Aorta (tissue), 5 donors: ENCODE results near the gene ANO9. TPM values are rescaled to one million over a fixed set of nuclear protein-coding genes. Genes with fewer than 3 reads are reported as not detected.

Source experiments
- ATAC-seq: fragments of 200-7000 bp; cut with Tn5 transposase; one replicate; pipeline ENCODE4 v1.9.1; 2022; ENCODE audit warnings: moderate library complexity; ENCODE audit not compliant: low FRiP score
- DNase-seq, 2 donors: peaks; one replicate each; pipeline ENCODE4 v3.0.0-alpha.2; 2020
- H3K27ac ChIP-seq, 2 donors: one replicate each; pipeline ENCODE4 v1.5.1; 2013; ENCODE audit warnings: low read length in 2 of 2, mild to moderate bottlenecking in 2 of 2, moderate library complexity in 2 of 2, control low read depth in 1 of 2, inconsistent platforms in 1 of 2, low read depth in 1 of 2
- H3K27me3 ChIP-seq, 2 donors: one replicate each; pipeline ENCODE4 v1.6.1; 2013; ENCODE audit warnings: control low read depth in 1 of 2, low read length in 1 of 2, mild to moderate bottlenecking in 1 of 2, moderate library complexity in 1 of 2; ENCODE audit not compliant: insufficient read depth in 2 of 2, control insufficient read depth in 1 of 2
- H3K36me3 ChIP-seq, 2 donors: one replicate each; pipeline ENCODE4 v1.6.1; 2013; ENCODE audit warnings: control low read depth in 1 of 2, low read length in 1 of 2, mild to moderate bottlenecking in 1 of 2; ENCODE audit not compliant: insufficient read depth in 2 of 2, control insufficient read depth in 1 of 2
- H3K4me1 ChIP-seq, 2 donors: one replicate each; pipeline ENCODE4 v1.6.1; 2013; ENCODE audit warnings: low read length in 2 of 2, control low read depth in 1 of 2, mild to moderate bottlenecking in 1 of 2, moderate library complexity in 1 of 2; ENCODE audit not compliant: insufficient read depth in 2 of 2, control insufficient read depth in 1 of 2
- H3K4me3 ChIP-seq, 2 donors: one replicate each; pipeline ENCODE4 v1.5.1; 2013; ENCODE audit warnings: low read length in 2 of 2, control low read depth in 1 of 2, mild to moderate bottlenecking in 1 of 2
- H3K9me3 ChIP-seq: one replicate; pipeline ENCODE4 v1.6.1; 2013; ENCODE audit warnings: mild to moderate bottlenecking, low read length; ENCODE audit not compliant: control insufficient read depth
- WGBS, 2 donors: extraction: QIAGEN DNeasy Blood & Tissue Kit; methylation state at CpG; one replicate each; pipeline ENCODE4 v1.1.7; 2013; 5-methylcytosine and 5-hydroxymethylcytosine counted together
- intact Hi-C, 2 donors: fragments of 100-400 bp; cut with DNase I; formaldehyde crosslinking; loops; one replicate each; pipeline versions ENCODE4 v1.14.2 to v1.15.0; 2022
- polyA plus RNA-seq, 2 donors: library from polyadenylated mRNA; stranded (reverse); fragments of 200-250 nt; gene quantifications; one replicate each; pipeline ENCODE4 v1.2.3, GENCODE V29; 2013
- total RNA-seq, 2 donors: library from RNA; stranded (reverse); fragmentation: NEBNext Ultra II Directional; extraction: Animal tissue kit (Norgen Biotek cat#: 25700); gene quantifications; one replicate each; pipeline ENCODE4 v1.2.1, GENCODE V29; 2021
- donor health status: healthy with polysubstance abuse.
- donor health status: Bipolar disorder and iron deficiency.
- donor health status: DM: no; HTN: no; CAD: no.
- donor health status: DM: no; HTN: no; CAD: no.
- donor health status: DM: yes; HTN: yes; CAD: no.

Gene ANO9
- total and polyA plus RNA-seq, 4 donors, result 0.41 to 8.1 (median 2.0) TPM

DNA sequence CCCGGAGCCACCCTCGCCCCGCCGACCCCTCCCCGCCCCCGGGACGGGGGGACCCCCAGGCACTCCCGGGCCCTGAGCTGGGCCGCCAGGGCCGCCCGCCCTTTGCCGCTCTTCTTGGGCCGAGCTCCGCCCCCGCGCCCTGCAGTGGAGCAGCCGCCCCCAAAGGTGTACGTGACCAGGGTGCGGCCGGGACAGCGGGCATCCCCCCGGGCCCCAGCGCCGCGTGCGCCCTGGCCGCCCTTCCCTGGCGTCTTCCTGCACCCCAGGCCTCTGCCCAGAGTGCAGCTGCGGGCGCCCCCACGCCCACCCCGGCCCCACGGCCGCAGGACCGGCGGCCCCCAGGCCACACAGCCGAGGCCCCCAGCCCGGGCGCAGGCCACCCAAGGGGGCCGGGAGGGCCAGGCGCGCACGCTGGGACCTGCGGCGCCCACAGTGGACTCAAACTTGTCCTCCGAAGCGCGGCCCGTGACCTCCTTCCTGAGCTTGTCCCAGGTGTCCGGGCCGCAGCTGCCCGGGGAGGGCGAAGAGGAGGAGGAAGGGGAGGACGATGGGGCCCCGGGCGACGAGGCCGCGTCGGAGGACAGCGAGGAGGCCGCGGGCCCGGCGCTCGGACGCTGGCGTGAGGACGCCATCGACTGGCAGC is 65.2 kb downstream of the ANO9 start:
- intact Hi-C loops, result no loop called here
- DNase-seq (no peak), ATAC-seq (no peak)
- H3K4me1 ChIP-seq, result no peaks in the 10 kb centered on the region
- no peaks in the 10 kb centered on the region for H3K9me3 ChIP-seq
- H3K36me3 ChIP-seq, result no peaks in the 10 kb centered on the region
- H3K27me3 ChIP-seq, result no peaks in the 10 kb centered on the region
- 95 to 96% methylated on average over 69 to 70 of the region's 70 CpGs for WGBS, 2 donors
- H3K4me3 ChIP-seq, result no peak overlapping the region
- H3K27ac ChIP-seq, result no peak overlapping the region

- Histone ChIP-seq H3K27ac (no peak overlapping the region), H3K4me3 (no peak overlapping the region), H3K27me3 (no peaks in the 10 kb centered on the region), H3K9me3 (no peaks in the 10 kb centered on the region), H3K4me1 (no peaks in the 10 kb centered on the region), H3K36me3 (no peaks in the 10 kb centered on the region)
- intact Hi-C loops, result no loop called here
- WGBS, 2 donors, result 93 to 95% methylated on average over 40 to 41 of the region's 41 CpGs
- ATAC-seq (no peak), DNase-seq (no peak)
These were observed 66.5 kb downstream of the ANO9 start for GRCh38 chr11:375065-376025.

DNA sequence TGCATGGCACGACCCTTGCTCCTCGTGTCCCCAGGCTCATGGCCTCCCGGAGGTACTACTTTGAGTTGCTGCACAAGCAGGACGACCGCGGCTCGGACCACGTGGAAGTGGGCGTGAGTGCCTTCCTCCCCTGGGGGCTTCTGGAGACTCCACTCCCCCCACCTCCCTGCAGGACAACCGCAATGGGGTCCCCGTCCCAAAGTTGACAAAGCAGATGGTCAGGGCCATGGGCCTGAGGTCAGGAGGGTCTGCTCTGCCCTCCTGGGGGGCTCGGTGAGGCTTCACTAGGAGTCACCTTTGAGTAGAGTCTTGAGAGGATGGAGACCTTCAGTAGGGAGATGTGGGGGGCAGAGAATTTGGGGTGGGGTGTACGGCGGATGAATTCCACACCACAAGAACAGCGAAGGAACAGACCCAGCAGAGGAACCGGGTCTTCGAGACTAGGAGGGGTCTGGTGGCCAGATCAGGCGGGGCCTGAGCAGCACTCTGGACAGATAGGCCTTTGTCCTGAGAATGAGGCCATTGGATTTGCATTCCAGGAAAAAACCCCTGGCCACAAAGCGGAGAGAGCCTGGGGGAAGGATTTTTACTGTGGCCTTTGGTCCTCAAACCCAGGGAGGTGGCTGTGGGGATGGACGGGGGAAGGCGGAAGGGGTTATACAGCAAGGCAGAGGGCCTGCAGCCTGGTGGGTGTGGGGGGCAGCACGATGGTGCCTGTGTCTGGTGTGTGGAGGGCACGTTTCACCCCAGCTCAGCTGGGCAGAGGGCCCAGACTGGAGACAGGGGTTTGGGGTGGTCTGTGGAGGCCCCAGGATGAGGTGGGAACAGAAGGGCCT is 67.9 kb downstream of the ANO9 start:
- 92 to 94% methylated on average over 23 of the region's 23 CpGs for WGBS, 2 donors
- ATAC-seq (no peak), DNase-seq (no peak)
- Histone ChIP-seq H3K27ac (no peak overlapping the region), H3K9me3 (no peaks in the 10 kb centered on the region), H3K27me3 (no peaks in the 10 kb centered on the region), H3K4me1 (no peaks in the 10 kb centered on the region), H3K36me3 (no peaks in the 10 kb centered on the region), H3K4me3 (no peak overlapping the region)
- intact Hi-C loops, result no loop called here

- Histone ChIP-seq H3K4me1 (no peaks in the 10 kb centered on the region), H3K4me3 (no peak overlapping the region), H3K36me3 (no peaks in the 10 kb centered on the region), H3K9me3 (no peaks in the 10 kb centered on the region), H3K27me3 (no peaks in the 10 kb centered on the region), H3K27ac (no peak overlapping the region)
- DNase-seq (no peak), ATAC-seq (no peak)
- WGBS, 2 donors, result 85 to 87% methylated on average over 41 of the region's 41 CpGs
- intact Hi-C loops, result no loop called here
These were observed 68.7 kb downstream of the ANO9 start for GRCh38 chr11:372809-373715.

GRCh38 chr11:371716-372590 is 69.9 kb downstream of the ANO9 start:
- Histone ChIP-seq H3K9me3 (no peaks in the 10 kb centered on the region), H3K36me3 (no peaks in the 10 kb centered on the region), H3K27me3 (no peaks in the 10 kb centered on the region), H3K27ac (no peak overlapping the region), H3K4me3 (no peak overlapping the region), H3K4me1 (no peaks in the 10 kb centered on the region)
- no peak for ATAC-seq
- no peak for DNase-seq
- intact Hi-C loops, result no loop called here
- WGBS, 2 donors, result 85 to 90% methylated on average over 19 of the region's 19 CpGs

DNA sequence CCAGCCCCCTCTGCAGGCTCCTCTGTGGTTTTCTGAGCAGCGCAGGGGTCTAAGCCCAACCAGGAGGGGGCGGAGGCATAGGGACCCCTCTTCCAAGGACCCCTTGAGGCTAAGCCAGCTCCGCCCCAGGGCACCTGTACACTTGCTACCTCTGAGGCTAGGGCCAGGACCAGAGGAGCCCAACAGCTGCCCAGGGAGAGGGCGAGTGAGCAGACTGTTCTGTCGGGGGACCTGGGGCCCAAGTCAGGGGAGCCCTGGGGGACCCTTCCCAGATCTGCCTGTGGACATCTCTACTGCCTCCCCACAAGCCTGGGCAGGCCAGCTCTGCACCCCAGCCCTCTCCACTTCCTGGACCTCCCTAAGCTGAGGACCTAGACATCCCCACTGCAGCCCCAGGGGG is 70.8 kb downstream of the ANO9 start:
- intact Hi-C loops, result no loop called here
- no peak for ATAC-seq
- Histone ChIP-seq H3K4me1 (no peaks in the 10 kb centered on the region), H3K4me3 (no peak overlapping the region), H3K27ac (no peak overlapping the region), H3K27me3 (no peaks in the 10 kb centered on the region), H3K36me3 (no peaks in the 10 kb centered on the region), H3K9me3 (no peaks in the 10 kb centered on the region)
- WGBS, 2 donors, result 88 to 89% methylated on average over 5 of the region's 5 CpGs
- no peak for DNase-seq

- no peak for DNase-seq
- no peak overlapping the region for H3K4me3 ChIP-seq
- no peaks in the 10 kb centered on the region for H3K9me3 ChIP-seq
- no peaks in the 10 kb centered on the region for H3K36me3 ChIP-seq
- H3K27me3 ChIP-seq, result no peaks in the 10 kb centered on the region
- no peak for ATAC-seq
- intact Hi-C loops, result no loop called here
- 38 to 41% methylated on average over 37 to 42 of the region's 42 CpGs for WGBS, 2 donors
- no peak overlapping the region for H3K27ac ChIP-seq
- no peaks in the 10 kb centered on the region for H3K4me1 ChIP-seq
These were observed 71.5 kb downstream of the ANO9 start for GRCh38 chr11:370070-370941.
